NCI-H2107 treated with DMSO at 0.1 percent for 48 hours (cell line): Measurements from ENCODE around the gene PLIN4.

Source experiments
- DNase-seq: peaks from one replicate; lab custom pipeline; 2025; ENCODE audit not compliant: unreplicated experiment; lab: John Stamatoyannopoulos, UW

PLIN4 gene

DNA sequence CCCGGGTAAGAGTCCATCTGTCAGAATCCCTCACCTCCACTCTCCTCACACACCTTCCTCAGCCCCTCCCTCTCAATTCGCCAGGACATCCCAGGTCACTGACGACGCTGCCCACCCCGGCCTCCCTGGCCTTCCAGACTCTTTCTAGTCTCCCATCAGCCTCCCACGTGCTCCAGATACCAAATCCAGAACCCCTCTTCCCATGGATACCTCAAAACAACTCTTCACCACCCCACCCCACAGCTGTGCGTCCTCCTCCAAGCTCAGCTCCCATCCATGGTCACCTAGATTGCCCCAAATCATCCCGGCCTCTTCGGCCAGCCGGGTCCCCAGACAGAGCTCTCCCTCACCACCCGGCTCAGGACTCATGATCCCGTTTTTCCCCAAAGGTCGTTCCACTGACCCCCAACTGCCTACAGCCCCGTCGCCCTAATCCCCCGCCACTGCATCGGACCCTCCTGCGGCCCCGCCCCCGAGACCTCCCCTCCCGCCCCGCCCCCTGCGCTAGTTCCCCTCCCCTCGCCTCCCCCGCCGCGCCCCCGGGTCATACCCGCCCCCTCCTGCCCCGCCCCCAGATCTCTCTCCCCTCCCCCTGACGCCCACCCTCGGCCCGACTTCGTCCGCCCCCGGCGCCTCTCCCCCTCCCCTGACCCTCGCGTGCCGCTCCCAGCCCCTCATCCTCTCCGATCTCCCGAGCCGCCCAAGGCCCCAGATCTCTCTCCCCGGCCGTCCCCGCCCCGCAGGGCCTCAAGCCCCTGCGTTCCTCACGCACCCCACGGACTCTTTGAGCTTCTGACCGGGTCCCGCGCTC is 61.2 kb downstream of the PLIN4 start:
- DNase-seq, result no peak

DNA sequence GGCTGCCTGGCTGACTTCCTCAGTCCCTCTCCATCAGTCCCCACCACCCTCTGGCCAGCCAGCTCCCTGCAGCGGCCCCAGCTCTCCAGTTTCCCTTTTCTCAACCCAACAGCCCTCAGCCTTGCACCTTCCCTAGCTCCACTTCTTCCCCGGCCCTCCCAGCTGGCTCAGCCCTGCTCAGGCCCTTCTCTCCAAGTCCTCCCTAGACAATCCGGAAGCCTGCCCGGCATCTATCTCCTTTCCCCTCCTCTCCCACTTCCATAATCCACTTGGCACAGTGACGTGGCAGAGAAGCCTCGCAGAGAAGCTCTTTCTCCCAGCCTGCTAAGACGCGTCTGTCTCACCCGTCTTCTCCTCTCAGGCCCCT is 61.8 kb downstream of the PLIN4 start:
- no peak for DNase-seq

DNA sequence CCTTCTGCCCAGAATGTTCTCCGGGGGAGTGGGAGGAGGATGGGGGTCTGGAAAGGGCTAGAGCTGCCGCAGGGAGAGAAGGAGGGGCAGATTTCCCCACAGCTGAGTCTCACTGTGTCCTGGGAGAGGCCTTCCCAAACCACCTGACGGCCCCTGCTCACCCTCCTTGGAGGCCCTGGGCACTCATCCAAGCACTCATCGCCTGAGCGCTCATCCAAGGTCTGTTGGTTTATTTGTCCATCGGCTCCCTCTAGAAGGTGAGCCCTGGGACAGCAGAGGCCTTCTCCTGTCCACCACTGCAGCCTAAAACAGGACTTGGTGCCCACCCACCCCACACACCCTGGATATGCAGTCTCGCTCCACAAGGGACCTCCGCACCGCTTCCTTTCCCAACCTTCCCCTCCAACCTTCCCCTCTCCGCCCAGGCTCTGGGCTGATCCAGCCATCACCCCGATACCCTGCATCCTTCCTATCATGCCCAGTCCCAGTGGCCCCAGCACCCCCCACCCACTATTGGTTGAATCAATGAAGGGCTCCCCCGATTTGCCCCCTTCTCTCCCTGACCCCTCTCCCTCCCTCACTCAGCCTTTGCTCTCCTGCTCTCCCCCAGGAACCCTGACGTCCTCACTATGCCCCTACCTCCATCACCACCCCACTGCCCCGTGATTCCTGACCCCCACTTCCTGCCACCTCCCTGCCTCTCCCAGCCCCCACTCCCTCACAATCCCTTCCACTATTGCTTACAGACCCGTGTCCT is 62.4 kb downstream of the PLIN4 start:
- peak; percentile 30 for DNase-seq

DNA sequence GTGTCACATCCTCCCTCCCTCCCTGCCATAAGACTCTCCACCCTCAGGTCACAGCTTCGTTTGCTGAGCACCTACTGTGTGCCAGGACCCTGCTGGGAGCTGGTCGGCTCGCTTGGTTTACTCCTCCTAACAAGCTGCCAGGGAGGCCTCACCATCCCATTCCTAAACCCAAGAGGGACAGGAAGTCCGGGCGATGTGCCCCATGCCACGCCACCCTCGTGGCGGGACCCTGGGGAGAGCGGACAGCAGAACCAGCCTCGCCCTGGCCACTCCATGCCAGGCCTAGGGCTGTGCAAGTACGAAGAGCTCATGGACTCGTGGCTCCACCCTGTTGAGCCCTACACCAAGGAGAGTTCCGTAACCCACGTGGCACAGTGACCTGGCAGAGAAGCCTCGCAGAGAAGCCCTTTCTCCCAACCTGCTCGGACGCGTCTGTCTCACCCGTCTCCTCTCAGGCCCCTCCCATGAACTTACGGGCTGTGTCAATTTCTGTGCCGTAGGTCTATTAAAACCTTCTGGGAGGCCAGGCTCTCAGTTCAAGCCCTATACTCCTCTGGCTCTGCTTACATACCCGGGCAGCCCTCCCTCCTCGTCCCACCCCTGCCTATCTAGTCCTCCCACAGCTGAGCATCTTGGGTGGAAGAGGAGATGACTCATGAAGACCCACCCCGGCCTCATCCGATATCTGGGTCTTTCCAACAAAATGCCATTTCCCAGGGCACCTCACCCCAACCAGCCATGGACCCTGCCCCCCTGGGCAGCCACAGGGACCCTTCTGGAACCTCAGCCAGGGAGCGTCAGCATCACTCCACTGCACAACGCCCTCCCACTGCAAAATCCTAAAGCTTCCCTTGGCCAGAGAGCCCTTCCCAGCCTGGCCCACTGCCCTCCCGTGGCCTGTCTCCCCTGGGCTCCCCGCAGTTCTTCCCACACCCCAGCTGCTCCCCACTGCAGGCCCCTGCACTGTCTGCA is 63.3 kb downstream of the PLIN4 start:
- no peak for DNase-seq

DNA sequence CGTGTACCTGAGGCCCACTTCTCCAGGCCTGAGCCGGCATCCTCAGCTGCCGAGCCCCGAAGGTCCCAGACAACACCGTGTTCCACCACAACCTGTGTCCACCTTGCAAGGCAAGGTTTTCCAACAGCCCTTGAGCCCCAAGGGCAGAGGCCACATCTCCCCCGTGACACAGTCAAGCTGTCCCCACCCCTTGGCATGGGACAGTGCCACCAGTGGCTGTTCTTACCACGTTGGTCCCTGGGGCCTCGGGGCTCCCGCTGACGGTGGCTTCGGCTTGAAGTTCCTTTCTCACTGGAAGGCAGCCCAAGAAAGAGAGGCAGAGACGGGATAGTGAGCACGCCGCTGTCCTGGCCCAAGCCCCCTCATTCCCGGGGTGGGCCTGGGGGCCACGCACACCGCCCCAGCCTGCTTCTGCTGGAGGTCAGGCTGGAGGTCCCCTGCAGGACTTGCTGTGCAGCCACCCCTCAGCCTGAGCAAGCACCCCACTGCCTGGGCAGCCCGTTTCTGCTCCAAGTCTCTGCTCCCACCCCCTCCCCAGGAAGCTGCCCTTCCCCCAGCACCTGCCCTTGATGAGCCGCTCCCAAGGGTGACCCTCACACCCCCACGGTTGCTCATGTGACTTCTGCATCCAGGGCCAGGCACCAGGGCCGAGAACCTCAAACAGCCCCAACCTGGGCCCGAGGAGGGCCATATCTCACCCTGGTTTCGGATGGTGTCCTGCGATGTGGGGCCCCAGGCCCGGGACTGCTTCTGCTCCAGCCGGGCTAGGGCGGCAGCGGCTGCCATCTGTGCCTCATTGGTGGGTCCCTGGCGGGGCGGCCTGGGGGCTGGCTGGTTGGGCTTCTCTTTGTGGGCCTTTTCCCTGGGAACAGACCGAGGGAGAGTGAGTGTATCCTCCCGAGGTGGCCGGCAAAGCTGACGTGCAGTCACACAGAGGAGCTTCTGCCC is 64.8 kb downstream of the PLIN4 start:
- no peak for DNase-seq

DNA sequence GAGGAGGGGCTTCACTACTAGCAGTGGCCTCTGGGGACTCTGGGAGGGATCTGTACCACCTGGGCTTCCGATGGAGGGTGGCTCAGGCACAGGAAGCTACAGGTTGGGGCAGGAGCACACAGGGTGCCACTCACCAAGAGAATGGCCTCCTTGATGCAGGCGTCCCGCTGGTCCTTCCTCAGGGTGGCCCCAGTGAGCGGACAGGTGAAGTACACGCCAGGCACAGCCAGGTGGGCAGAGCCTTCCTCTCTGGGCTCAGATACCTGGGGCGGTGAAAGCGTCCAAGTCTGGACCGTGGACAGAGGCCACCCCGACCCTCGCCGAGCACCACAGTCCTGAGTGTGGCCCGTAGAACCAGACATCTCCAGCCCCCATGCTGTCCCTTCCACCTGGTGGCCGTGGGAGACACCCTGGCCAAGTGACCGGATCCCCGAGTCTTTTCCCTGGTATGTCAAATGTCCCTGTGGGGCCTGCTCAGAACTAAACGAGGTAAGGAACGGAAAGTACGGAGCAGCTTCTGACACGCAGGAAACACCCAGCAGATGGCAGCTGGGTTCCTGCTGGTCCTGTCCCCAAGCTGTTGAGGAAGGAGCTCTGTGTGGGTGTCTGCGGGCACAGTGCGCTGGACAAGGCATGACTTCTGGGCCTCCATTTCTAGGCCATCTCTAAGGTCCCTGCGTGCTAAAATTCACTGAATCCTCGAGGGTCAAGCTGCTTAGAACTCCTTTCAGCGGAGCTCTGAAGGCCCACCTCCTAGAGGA is 65.9 kb downstream of the PLIN4 start:
- no peak for DNase-seq
